ENCODE measurements around the gene PHACTR1.

DNA sequence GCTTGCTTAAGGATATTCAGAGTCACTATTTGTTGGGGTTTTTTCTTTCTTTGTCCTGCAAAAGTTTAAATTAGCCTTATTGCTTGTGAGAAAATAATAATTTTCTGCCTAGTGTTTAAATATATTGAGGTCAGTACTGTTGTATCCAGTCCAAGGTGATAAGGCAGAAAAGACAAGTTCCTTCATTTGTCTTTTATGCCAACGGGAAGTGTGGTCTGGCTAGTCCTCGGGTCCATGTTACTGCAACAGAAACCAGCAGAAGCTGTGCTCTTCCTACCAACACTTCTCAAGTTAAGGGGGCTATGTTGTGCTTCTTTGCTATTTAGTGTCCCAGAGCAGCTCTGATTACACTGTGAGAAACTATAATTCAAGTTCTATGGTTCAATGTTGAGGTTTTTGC lies 310.6 kb downstream of the PHACTR1 start:
- TF ChIP-seq NFYB (CRISPR knock-in tag; conservative IDR thresholded peaks at IDR 0.05; ENCODE audit: low read depth) (no peak), ELF4 (CRISPR knock-in tag; IDR thresholded peaks at IDR 0.05; ENCODE audit: low read depth) (no peak)
- TF ChIP-seq, protein P1, sequence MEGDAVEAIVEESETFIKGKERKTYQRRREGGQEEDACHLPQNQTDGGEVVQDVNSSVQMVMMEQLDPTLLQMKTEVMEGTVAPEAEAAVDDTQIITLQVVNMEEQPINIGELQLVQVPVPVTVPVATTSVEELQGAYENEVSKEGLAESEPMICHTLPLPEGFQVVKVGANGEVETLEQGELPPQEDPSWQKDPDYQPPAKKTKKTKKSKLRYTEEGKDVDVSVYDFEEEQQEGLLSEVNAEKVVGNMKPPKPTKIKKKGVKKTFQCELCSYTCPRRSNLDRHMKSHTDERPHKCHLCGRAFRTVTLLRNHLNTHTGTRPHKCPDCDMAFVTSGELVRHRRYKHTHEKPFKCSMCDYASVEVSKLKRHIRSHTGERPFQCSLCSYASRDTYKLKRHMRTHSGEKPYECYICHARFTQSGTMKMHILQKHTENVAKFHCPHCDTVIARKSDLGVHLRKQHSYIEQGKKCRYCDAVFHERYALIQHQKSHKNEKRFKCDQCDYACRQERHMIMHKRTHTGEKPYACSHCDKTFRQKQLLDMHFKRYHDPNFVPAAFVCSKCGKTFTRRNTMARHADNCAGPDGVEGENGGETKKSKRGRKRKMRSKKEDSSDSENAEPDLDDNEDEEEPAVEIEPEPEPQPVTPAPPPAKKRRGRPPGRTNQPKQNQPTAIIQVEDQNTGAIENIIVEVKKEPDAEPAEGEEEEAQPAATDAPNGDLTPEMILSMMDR (IDR thresholded peaks at IDR 0.05), result no peak

Data from WTC11 (cell line).